Vagina (tissue), 2 donors: ENCODE results near the gene ACLY. TPM values are rescaled to one million over a fixed set of nuclear protein-coding genes. Genes with fewer than 3 reads are reported as not detected.
"Not testable (repeated sequence)": the region's sequence is repeated elsewhere in the genome, so short reads cannot be mapped to it uniquely, and the experiment has no call there.

Experiments used
- DNase-seq, 2 donors: peaks; one replicate each; pipeline ENCODE4 v3.0.0-alpha.2; 2017; ENCODE audit errors: extremely low spot score in 2 of 2
- H3K27ac ChIP-seq: fragments of 200-600 bp; sonication (generic); one replicate; pipeline ENCODE4 v1.5.1; 2019
- H3K27me3 ChIP-seq: fragments of 200-600 bp; sonication (generic); one replicate; pipeline ENCODE4 v1.5.1; 2019
- H3K36me3 ChIP-seq, 2 donors: fragments of 200-600 bp; sonication (generic); one replicate each; pipeline ENCODE4 v1.5.1; 2017 to 2019
- H3K4me1 ChIP-seq: fragments of 200-600 bp; sonication (generic); one replicate; pipeline ENCODE4 v1.5.1; 2019
- H3K4me3 ChIP-seq, 2 donors: fragments of 200-600 bp; sonication (generic); 1 replicate in 1 of 2; 2 replicates in 1 of 2; pipeline ENCODE4 v1.5.1; 2016 to 2019
- H3K9me3 ChIP-seq: fragments of 200-600 bp; sonication (generic); one replicate; pipeline ENCODE4 v1.5.1; 2019
- CTCF ChIP-seq, 3 experiments: fragments of 450-650 bp in 2 of 3; fragments of 200-600 bp in 1 of 3; sonication (generic) in 1 of 3; IDR thresholded peaks; one replicate each; pipeline ENCODE4 v1.5.1; 2017 to 2019; ENCODE audit warnings: antibody characterized with exemption in 3 of 3, mild to moderate bottlenecking in 2 of 3, moderate library complexity in 2 of 3
- POLR2A ChIP-seq, 2 donors: fragments of 450-650 bp; IDR thresholded peaks; one replicate each; pipeline ENCODE4 v1.6.1; 2017; ENCODE audit warnings: antibody characterized with exemption in 2 of 2, mild to moderate bottlenecking in 2 of 2, moderate library complexity in 2 of 2
- POLR2AphosphoS5 ChIP-seq, 2 donors: sonication (generic); formaldehyde crosslinking; IDR thresholded peaks; one replicate each; pipeline ENCODE4 v1.9.0; 2017; ENCODE audit warnings: antibody characterized with exemption in 2 of 2, mild to moderate bottlenecking in 2 of 2, low read depth in 1 of 2; ENCODE audit not compliant: insufficient read depth in 1 of 2
- intact Hi-C: fragments of 100-400 bp; cut with DNase I; formaldehyde crosslinking; loops from one replicate; pipeline ENCODE4 v1.15.1; 2023
- total RNA-seq: library from RNA; depleted of rRNA; stranded (reverse); fragments of >200 nt; gene quantifications from one replicate; pipeline ENCODE4 v1.2.3, GENCODE V29; 2016

Gene ACLY
- total RNA-seq, 1 donor from 2014 or later = 74.9 TPM

GRCh38 chr17:41891135-41892020 lies 27.4 kb downstream of the ACLY start:
- no peaks in the 10 kb centered on the region for H3K9me3 ChIP-seq
- peaks cover 18% of the 10 kb centered on the region for H3K4me1 ChIP-seq
- no peak overlapping the region for H3K4me3 ChIP-seq
- H3K27me3 ChIP-seq = no peaks in the 10 kb centered on the region
- intact Hi-C loops = no loop called here
- no peak for TF ChIP-seq POLR2AphosphoS5 (IDR thresholded peaks at IDR 0.05; ENCODE audit: insufficient read depth in 1 of 2, low read depth in 1 of 2)
- no peak for TF ChIP-seq POLR2A (IDR thresholded peaks at IDR 0.05)
- TF ChIP-seq CTCF (IDR thresholded peaks at IDR 0.05) = no peak
- peaks cover 5 to 73% of the 10 kb centered on the region in 2 donors for H3K36me3 ChIP-seq
- H3K27ac ChIP-seq = no peak overlapping the region
- DNase-seq = no peak

DNA sequence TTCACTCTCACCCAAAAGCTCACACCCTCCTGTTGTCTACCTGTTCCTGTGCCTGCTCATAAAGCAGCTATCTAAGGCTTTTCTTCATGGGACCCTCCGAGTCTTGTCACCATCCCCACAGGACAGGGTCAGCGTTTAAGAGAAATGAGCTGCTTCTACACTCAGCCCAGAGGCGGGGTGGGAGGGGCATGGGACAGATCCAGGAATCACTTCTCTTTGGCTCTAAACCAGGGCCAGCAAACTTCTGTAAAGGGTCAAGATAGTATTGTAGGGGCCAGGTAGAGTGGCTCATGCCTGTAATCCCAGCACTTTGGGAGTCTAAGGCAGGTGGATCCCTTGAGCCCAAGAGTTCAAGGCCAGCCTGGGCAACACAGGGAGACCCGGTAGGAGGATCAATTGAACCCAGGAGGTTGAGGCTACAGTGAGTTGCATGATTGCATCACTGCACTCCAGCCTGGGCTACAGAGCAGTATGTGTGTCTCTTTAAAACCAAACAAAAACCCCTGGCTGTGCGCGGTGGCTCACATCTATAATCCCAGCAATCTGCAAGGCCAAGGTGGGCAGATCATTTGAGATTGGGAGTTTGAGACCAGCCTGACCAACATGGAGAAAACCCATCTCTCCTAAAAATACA lies 30.3 kb downstream of the ACLY start:
- DNase-seq = no peak
- Histone ChIP-seq H3K27ac (no peak overlapping the region), H3K4me3 (no peak overlapping the region), H3K4me1 (no peaks in the 10 kb centered on the region), H3K27me3 (no peaks in the 10 kb centered on the region), H3K36me3 (peaks cover 5 to 94% of the 10 kb centered on the region in 2 donors), H3K9me3 (no peaks in the 10 kb centered on the region)
- TF ChIP-seq POLR2AphosphoS5 (IDR thresholded peaks at IDR 0.05; ENCODE audit: insufficient read depth in 1 of 2, low read depth in 1 of 2) = no peak
- TF ChIP-seq POLR2A (IDR thresholded peaks at IDR 0.05) = no peak
- TF ChIP-seq CTCF (IDR thresholded peaks at IDR 0.05) = no peak
- intact Hi-C loops = no loop called here

DNA sequence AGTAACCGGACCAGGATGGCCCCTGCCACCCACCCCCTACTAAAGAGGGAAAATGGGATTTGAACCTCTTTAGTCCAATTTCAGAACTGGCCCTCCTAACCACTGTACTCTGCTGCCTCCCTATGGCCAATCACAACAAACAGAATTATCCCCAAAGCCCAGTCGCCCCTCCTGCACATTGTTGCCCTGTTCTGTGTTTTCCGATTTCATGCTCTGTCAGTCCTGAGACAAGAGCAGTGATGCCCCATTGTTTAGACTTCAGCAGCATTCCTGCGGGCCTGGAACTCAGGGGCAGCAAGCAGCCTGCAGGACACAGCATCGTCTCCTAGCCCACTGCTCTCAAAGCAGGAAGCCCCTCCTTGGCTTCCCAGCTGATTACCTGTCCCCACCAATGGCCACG lies 33.0 kb downstream of the ACLY start:
- Histone ChIP-seq H3K4me1 (no peaks in the 10 kb centered on the region), H3K27ac (no peak overlapping the region), H3K36me3 (peaks cover 3 to 81% of the 10 kb centered on the region in 2 donors), H3K4me3 (no peak overlapping the region), H3K27me3 (no peaks in the 10 kb centered on the region), H3K9me3 (no peaks in the 10 kb centered on the region)
- intact Hi-C loops = no loop called here
- DNase-seq = no peak
- TF ChIP-seq POLR2A (IDR thresholded peaks at IDR 0.05) (no peak), CTCF (IDR thresholded peaks at IDR 0.05) (no peak), POLR2AphosphoS5 (IDR thresholded peaks at IDR 0.05; ENCODE audit: insufficient read depth in 1 of 2, low read depth in 1 of 2) (no peak)

- Histone ChIP-seq H3K4me1 (no peaks in the 10 kb centered on the region), H3K9me3 (no peaks in the 10 kb centered on the region), H3K36me3 (peaks cover 3 to 69% of the 10 kb centered on the region in 2 donors), H3K27ac (no peak overlapping the region), H3K4me3 (no peak overlapping the region), H3K27me3 (no peaks in the 10 kb centered on the region)
- DNase-seq = no peak
- TF ChIP-seq CTCF (IDR thresholded peaks at IDR 0.05) (no peak), POLR2A (IDR thresholded peaks at IDR 0.05) (no peak), POLR2AphosphoS5 (IDR thresholded peaks at IDR 0.05; ENCODE audit: insufficient read depth in 1 of 2, low read depth in 1 of 2) (no peak)
- intact Hi-C loops = no loop called here
Measured at GRCh38 chr17:41882756-41883155, 36.0 kb downstream of the ACLY start.

GRCh38 chr17:41880130-41880529 lies 38.6 kb downstream of the ACLY start:
- Histone ChIP-seq H3K27ac (no peak overlapping the region), H3K9me3 (no peaks in the 10 kb centered on the region), H3K4me1 (no peaks in the 10 kb centered on the region), H3K36me3 (peaks cover 0 to 53% of the 10 kb centered on the region in 2 donors), H3K4me3 (no peak overlapping the region), H3K27me3 (no peaks in the 10 kb centered on the region)
- intact Hi-C loops = no loop called here
- no peak for DNase-seq
- TF ChIP-seq CTCF (IDR thresholded peaks at IDR 0.05) (no peak), POLR2A (IDR thresholded peaks at IDR 0.05) (no peak), POLR2AphosphoS5 (IDR thresholded peaks at IDR 0.05; ENCODE audit: insufficient read depth in 1 of 2, low read depth in 1 of 2) (no peak)

DNA sequence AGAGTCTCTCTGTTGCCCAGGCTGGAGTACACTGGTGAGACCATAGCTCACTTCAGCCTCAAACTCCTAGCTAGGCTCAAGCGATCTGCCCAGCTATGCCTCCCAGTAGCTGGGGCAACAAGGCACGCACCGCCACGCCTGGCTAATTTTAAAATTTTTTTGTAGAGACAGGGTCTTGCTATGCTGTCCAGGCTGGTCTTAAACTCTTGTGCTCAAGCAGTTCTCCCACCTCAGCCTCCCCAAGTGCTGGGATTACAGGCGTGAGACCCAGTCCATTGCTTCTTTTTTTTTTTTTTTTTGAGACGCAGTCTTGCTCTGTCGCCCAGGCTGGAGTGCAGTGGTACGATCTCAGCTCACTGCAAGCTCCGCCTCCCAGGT lies 44.5 kb downstream of the ACLY start:
- H3K27ac ChIP-seq, intact Hi-C loops, H3K27me3 ChIP-seq, H3K4me1 ChIP-seq, DNase-seq, H3K9me3 ChIP-seq, H3K4me3 ChIP-seq: not testable (repeated sequence)
- peaks cover 0 to 62% of the 10 kb centered on the region in 2 donors for H3K36me3 ChIP-seq
